SK-N-SH (cell line): ENCODE data around the gene RIMOC1. TPM values are rescaled to one million over a fixed set of nuclear protein-coding genes. Genes with fewer than 3 reads are reported as not detected.
A peak's percentile ranks its signal among the peaks of the same experiment; 100 is the strongest.

Source experiments
- CTCF ChIA-PET: fragments of 300-600, 350-600 bp; formaldehyde crosslinking; extraction: SDS; loops from one replicate; lab custom pipeline; 2021; lab: Yijun Ruan, JAX
- POLR2A ChIA-PET: fragments of 350-600 bp; sonication (Branson Sonifier 250); formaldehyde crosslinking; extraction: SDS; loops from one replicate; lab custom pipeline; 2020; ENCODE audit warnings: antibody characterized with exemption, inconsistent platforms; lab: Yijun Ruan, JAX
- DNase-seq: peaks from one replicate; pipeline ENCODE4 v3.0.0; 2012
- H2AFZ ChIP-seq: fragments of 200-600 bp; sonication (generic); 2 replicates; pipeline ENCODE4 v1.8.1; 2016; ENCODE audit warnings: antibody characterized with exemption, mild to moderate bottlenecking, low read depth
- H3F3A ChIP-seq: fragments of 200-600 bp; sonication (generic); replicated peaks from 2 replicates; pipeline ENCODE3; 2016; ENCODE audit warnings: antibody characterized with exemption, mild to moderate bottlenecking; ENCODE audit not compliant: insufficient read depth
- H3K27ac ChIP-seq, 2 experiments: fragments of 200-500 bp in 1 of 2; fragments of 200-600 bp in 1 of 2; sonication (Bioruptor generic) in 1 of 2; sonication (generic), shearing (Covaris generic) in 1 of 2; 2 replicates each; pipeline versions ENCODE4 v1.5.1 to v1.6.1; 2014 to 2016; ENCODE audit warnings: low read depth in 2 of 2, inconsistent platforms in 1 of 2, low read length in 1 of 2, mild to moderate bottlenecking in 1 of 2, mixed read lengths in 1 of 2
- H3K27me3 ChIP-seq: fragments of 200-600 bp; sonication (generic), shearing (Covaris generic); 2 replicates; pipeline ENCODE4 v1.6.1; 2016; ENCODE audit warnings: mixed run types; ENCODE audit not compliant: insufficient read depth
- H3K36me3 ChIP-seq, 2 experiments: fragments of 200-500 bp in 1 of 2; fragments of 200-600 bp in 1 of 2; sonication (Bioruptor generic) in 1 of 2; sonication (generic) in 1 of 2; replicated peaks in 1 of 2; 2 replicates each; pipeline versions ENCODE3 to v1.5.1; 2014 to 2016; ENCODE audit warnings: low read length in 1 of 2, mild to moderate bottlenecking in 1 of 2; ENCODE audit not compliant: insufficient read depth in 2 of 2, control insufficient read depth in 1 of 2
- H3K4me1 ChIP-seq, 2 experiments: fragments of 200-500 bp in 1 of 2; fragments of 200-600 bp in 1 of 2; sonication (Bioruptor generic) in 1 of 2; sonication (generic), shearing (Covaris generic) in 1 of 2; 2 replicates each; pipeline versions ENCODE4 v1.5.1 to v1.6.1; 2014 to 2016; ENCODE audit warnings: low read depth in 1 of 2, low read length in 1 of 2, mixed run types in 1 of 2; ENCODE audit not compliant: insufficient read depth in 2 of 2, control insufficient read depth in 1 of 2
- H3K4me2 ChIP-seq: fragments of 200-600 bp; sonication (generic), shearing (Covaris generic); 2 replicates; pipeline ENCODE4 v1.6.1; 2017; ENCODE audit warnings: mixed run types
- H3K4me3 ChIP-seq, 2 experiments: fragments of 200-500 bp in 1 of 2; fragments of 200-600 bp in 1 of 2; sonication (Bioruptor generic) in 1 of 2; sonication (generic), shearing (Covaris generic) in 1 of 2; 2 replicates each; pipeline versions ENCODE4 v1.5.1 to v1.8.1; 2014 to 2016; ENCODE audit warnings: low read depth in 2 of 2, inconsistent platforms in 1 of 2, low read length in 1 of 2, mild to moderate bottlenecking in 1 of 2, mixed read lengths in 1 of 2, moderate library complexity in 1 of 2
- H3K79me2 ChIP-seq: fragments of 200-600 bp; sonication (generic); 2 replicates; pipeline ENCODE4 v1.8.1; 2017; ENCODE audit warnings: mild to moderate bottlenecking; ENCODE audit not compliant: insufficient read depth
- H3K9ac ChIP-seq: fragments of 200-600 bp; sonication (generic); 2 replicates; pipeline ENCODE4 v1.6.1; 2017; ENCODE audit warnings: mixed run types
- H3K9me2 ChIP-seq: fragments of 200-600 bp; sonication (generic); 2 replicates; pipeline ENCODE4 v1.6.1; 2017; ENCODE audit warnings: mixed run types
- H3K9me3 ChIP-seq: fragments of 200-600 bp; sonication (generic); 2 replicates; pipeline ENCODE4 v1.6.1; 2017; ENCODE audit warnings: mixed run types, mild to moderate bottlenecking, moderate library complexity
- H4K20me1 ChIP-seq: fragments of 200-600 bp; sonication (generic); 2 replicates; pipeline ENCODE4 v1.6.1; 2017; ENCODE audit warnings: mild to moderate bottlenecking, mixed run types; ENCODE audit not compliant: insufficient read depth
- CHD2 ChIP-seq: fragments of 150-350 bp; IDR thresholded peaks from 2 replicates; pipeline ENCODE4 v1.6.1; 2018; ENCODE audit warnings: low read length; ENCODE audit not compliant: partially characterized antibody
- EP300 ChIP-seq, 2 experiments: IDR thresholded peaks; 2 replicates each; pipeline versions ENCODE4 v1.4.0 to v1.6.1; 2012; ENCODE audit warnings: borderline replicate concordance in 1 of 2, low read depth in 1 of 2, low read length in 1 of 2
- EZH2phosphoT487 ChIP-seq: fragments of 200-600 bp; sonication (generic); IDR thresholded peaks from 2 replicates; pipeline ENCODE4 v1.6.1; 2017; ENCODE audit warnings: low read depth, mixed run types, mild to moderate bottlenecking, antibody characterized with exemption, moderate library complexity, borderline replicate concordance
- FOSL2 ChIP-seq: IDR thresholded peaks from 2 replicates; pipeline ENCODE4 v1.4.0; 2012; ENCODE audit warnings: low read depth, mild to moderate bottlenecking, moderate library complexity, borderline replicate concordance
- GATA2 ChIP-seq: sonication (generic); formaldehyde crosslinking; IDR thresholded peaks from 2 replicates; pipeline ENCODE4 v1.5.0; 2020; ENCODE audit warnings: mild to moderate bottlenecking, missing genetic modification reagents
- IRF3 ChIP-seq: fragments of 150-350 bp; IDR thresholded peaks from 2 replicates; pipeline ENCODE4 v1.6.1; 2016; ENCODE audit warnings: mild to moderate bottlenecking, low read depth, low read length
- NFIC ChIP-seq: IDR thresholded peaks from 2 replicates; pipeline ENCODE4 v1.4.0; 2012; ENCODE audit warnings: borderline replicate concordance
- NRF1 ChIP-seq: IDR thresholded peaks from 2 replicates; pipeline ENCODE4 v1.6.1; 2012; ENCODE audit warnings: low read depth, mild to moderate bottlenecking, low read length
- POLR2AphosphoS5 ChIP-seq: IDR thresholded peaks from 2 replicates; pipeline ENCODE4 v1.6.1; 2012; ENCODE audit warnings: low read depth, low read length
- RFX5 ChIP-seq: IDR thresholded peaks from 2 replicates; pipeline ENCODE4 v1.6.1; 2012; ENCODE audit warnings: mild to moderate bottlenecking, improper control_type of control experiment, low read length
- USF1 ChIP-seq: IDR thresholded peaks from 2 replicates; pipeline ENCODE4 v1.4.0; 2012; ENCODE audit warnings: low read depth, borderline replicate concordance
- ZBTB33 ChIP-seq: IDR thresholded peaks from 2 replicates; pipeline ENCODE4 v1.4.0; 2012; ENCODE audit warnings: low read depth, borderline replicate concordance
- WGBS: methylation state at CpG from one replicate; pipeline ENCODE4 v1.1.6; 2017; ENCODE audit warnings: low lambda C conversion rate; 5-methylcytosine and 5-hydroxymethylcytosine counted together
- polyA plus RNA-seq, 3 experiments: library from polyadenylated mRNA; depleted of rRNA; stranded (reverse); fragments of >200 nt; gene quantifications; 2 replicates each; pipeline ENCODE4 v1.2.3, GENCODE V29; 2012
- TF ChIP-seq, protein P1 (sequence below): fragments of 150-350 bp; IDR thresholded peaks from 2 replicates; pipeline ENCODE4 v1.6.1; 2017; ENCODE audit warnings: antibody characterized with exemption, low read length, low read depth, borderline replicate concordance

The RIMOC1 gene
- polyA plus RNA-seq, 1 of the 3 experiments (the other 2 are of a cell fraction) = 6.5 TPM

GRCh38 chr5:41870627-41871048, 33.5 kb upstream of the RIMOC1 start:
- WGBS = 42% methylated on average over 7 of the region's 16 CpGs
- Histone ChIP-seq H3K9me3 (no peaks in the 10 kb centered on the region), H3K9me2 (no peaks in the 10 kb centered on the region), H3K4me1 (peaks cover 6 to 12% of the 10 kb centered on the region in 2 experiments; a peak in 1 of 4 replicates), H4K20me1 (no peaks in the 10 kb centered on the region), H3K79me2 (peaks cover 4% of the 10 kb centered on the region; the same call in 1 of the 2 replicates), H3K9ac (peak overlapping the region; percentile 84), H3K27ac (peak overlapping the region; percentile 72 to 89; a peak in 3 of 4 replicates), H3K27me3 (no peaks in the 10 kb centered on the region), H3K4me2 (peak overlapping the region; percentile 94), H3F3A (peaks cover 4% of the 10 kb centered on the region), H3K4me3 (peak overlapping the region; percentile 85 to 91), H2AFZ (peak overlapping the region; percentile 96), H3K36me3 (no peaks in the 10 kb centered on the region)
- TF ChIP-seq, protein P1, sequence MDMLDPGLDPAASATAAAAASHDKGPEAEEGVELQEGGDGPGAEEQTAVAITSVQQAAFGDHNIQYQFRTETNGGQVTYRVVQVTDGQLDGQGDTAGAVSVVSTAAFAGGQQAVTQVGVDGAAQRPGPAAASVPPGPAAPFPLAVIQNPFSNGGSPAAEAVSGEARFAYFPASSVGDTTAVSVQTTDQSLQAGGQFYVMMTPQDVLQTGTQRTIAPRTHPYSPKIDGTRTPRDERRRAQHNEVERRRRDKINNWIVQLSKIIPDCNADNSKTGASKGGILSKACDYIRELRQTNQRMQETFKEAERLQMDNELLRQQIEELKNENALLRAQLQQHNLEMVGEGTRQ = no peak
- TF ChIP-seq FOSL2 (no peak), GATA2 (no peak), EP300 (IDR thresholded peaks at IDR 0.05; ENCODE audit: borderline replicate concordance in 1 of 2, low read depth in 1 of 2, low read length in 1 of 2) (no peak), RFX5 (no peak), ZBTB33 (no peak), CHD2 (no peak), POLR2AphosphoS5 (no peak)
- CTCF ChIA-PET = no interaction called here
- DNase-seq = no peak
- POLR2A ChIA-PET = interaction anchor here (1.4 kb wide), 1 partner anchor 33 kb away, joined by 9 read pairs; the partner anchor contains the start of gene RIMOC1

DNA sequence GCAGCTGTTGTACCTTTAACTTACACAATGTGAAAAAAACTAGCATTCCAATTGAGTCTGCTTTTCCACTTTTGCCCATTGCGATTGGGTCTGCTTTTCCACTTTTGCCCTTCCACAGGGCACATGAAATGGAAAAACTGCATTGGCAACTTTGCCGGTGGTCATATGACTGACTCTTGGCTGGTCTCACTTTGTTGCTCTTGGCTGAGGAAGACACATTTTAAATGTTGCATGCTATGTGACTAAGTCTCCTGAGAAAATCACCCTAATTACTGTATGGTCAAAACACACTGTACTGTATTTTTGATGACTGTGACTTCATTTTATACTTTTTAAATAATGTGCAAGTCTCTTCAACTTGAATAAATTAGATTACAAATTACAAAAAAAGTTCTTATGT, 32.3 kb upstream of the RIMOC1 start:
- DNase-seq = no peak
- ChIA-PET POLR2A (no interaction called here), CTCF (no interaction called here)
- TF ChIP-seq NRF1 (no peak), IRF3 (no peak), FOSL2 (no peak), EZH2phosphoT487 (no peak), NFIC (no peak), USF1 (no peak), CHD2 (no peak), RFX5 (no peak)
- TF ChIP-seq, protein P1 = no peak
- Histone ChIP-seq H4K20me1 (no peaks in the 10 kb centered on the region), H2AFZ (no peak overlapping the region), H3K9ac (no peak overlapping the region), H3K4me1 (peaks cover 6 to 12% of the 10 kb centered on the region in 2 experiments; a peak in 1 of 4 replicates), H3K36me3 (no peaks in the 10 kb centered on the region), H3K79me2 (peaks cover 4% of the 10 kb centered on the region; the same call in 1 of the 2 replicates), H3K9me3 (no peaks in the 10 kb centered on the region), H3K27me3 (no peaks in the 10 kb centered on the region), H3K4me3 (no peak overlapping the region), H3F3A (peaks cover 4% of the 10 kb centered on the region), H3K27ac (no peak overlapping the region; a peak in 1 of 4 replicates), H3K4me2 (no peak overlapping the region; the same call in 1 of the 2 replicates), H3K9me2 (no peaks in the 10 kb centered on the region)
- WGBS = 64% methylated on average over 2 of the region's 2 CpGs
